GM11168 (cell line): ENCODE data around the gene MOB3C.

ENCODE experiments used
- in situ Hi-C: fragments of 300-500 bp; cut with MboI; formaldehyde crosslinking; loops from one replicate; pipeline ENCODE4 v1.12.0; 2022; ENCODE audit warnings: low sequenced_read_pairs; ENCODE audit not compliant: unreplicated experiment

Gene MOB3C

GRCh38 chr1:46612937-46613660 is 3.5 kb downstream of the MOB3C start:
- in situ Hi-C loops, result loop anchor here (10.0 kb wide), 1 partner anchor 102 kb away; the partner anchor contains the start of gene EFCAB14

GRCh38 chr1:46611691-46612221 is 4.9 kb downstream of the MOB3C start:
- in situ Hi-C loops, result loop anchor here (10.0 kb wide), 1 partner anchor 103 kb away; the partner anchor contains the start of gene EFCAB14

- in situ Hi-C loops, result no loop called here
Observed at GRCh38 chr1:46607345-46608130, 9.1 kb downstream of the MOB3C start.

- in situ Hi-C loops, result no loop called here
Observed at GRCh38 chr1:46606255-46606965, 10.2 kb downstream of the MOB3C start.

GRCh38 chr1:46605232-46605631 is 11.4 kb downstream of the MOB3C start:
- in situ Hi-C loops, result no loop called here

- in situ Hi-C loops, result no loop called here
Observed at GRCh38 chr1:46603858-46604549, 12.6 kb downstream of the MOB3C start, which contains the start of gene MKNK1. Gene MKNK1, minus strand, starts transcription at chr1:46604268. Its CDS starts 20,941 bp downstream, at chr1:46583327.

- in situ Hi-C loops, result no loop called here
Observed at GRCh38 chr1:46603481-46603857, 13.1 kb downstream of the MOB3C start.

- in situ Hi-C loops, result no loop called here
Observed at GRCh38 chr1:46601257-46602007, 15.2 kb downstream of the MOB3C start.

GRCh38 chr1:46599059-46599970 is 17.3 kb downstream of the MOB3C start:
- in situ Hi-C loops, result no loop called here

GRCh38 chr1:46596846-46597245 is 19.8 kb downstream of the MOB3C start:
- in situ Hi-C loops, result no loop called here

GRCh38 chr1:46596036-46596435 is 20.6 kb downstream of the MOB3C start:
- in situ Hi-C loops, result no loop called here

GRCh38 chr1:46595127-46595526 is 21.5 kb downstream of the MOB3C start:
- in situ Hi-C loops, result no loop called here

- in situ Hi-C loops, result no loop called here
Observed at GRCh38 chr1:46594063-46594462, 22.5 kb downstream of the MOB3C start.

GRCh38 chr1:46592823-46593222 is 23.8 kb downstream of the MOB3C start:
- in situ Hi-C loops, result no loop called here

GRCh38 chr1:46589529-46589928 is 27.1 kb downstream of the MOB3C start:
- in situ Hi-C loops, result no loop called here

- in situ Hi-C loops, result no loop called here
Observed at GRCh38 chr1:46587069-46587468, 29.5 kb downstream of the MOB3C start.

- in situ Hi-C loops, result no loop called here
Observed at GRCh38 chr1:46585312-46585938, 31.2 kb downstream of the MOB3C start.

GRCh38 chr1:46583494-46583893 is 33.1 kb downstream of the MOB3C start:
- in situ Hi-C loops, result no loop called here
